Testis (tissue), 3 donors: ENCODE data around the gene SCLY. TPM values are rescaled to one million over a fixed set of nuclear protein-coding genes. Genes with fewer than 3 reads are reported as not detected.

Experiments used
- DNase-seq: peaks from one replicate; pipeline ENCODE4 v3.0.0-alpha.2; 2019
- H3K27ac ChIP-seq, 2 donors: fragments of 200-600 bp; sonication (generic); one replicate each; pipeline ENCODE4 v1.5.1; 2019
- H3K27me3 ChIP-seq: fragments of 200-600 bp; sonication (generic); one replicate; pipeline ENCODE4 v1.5.1; 2019
- H3K36me3 ChIP-seq: fragments of 200-600 bp; sonication (generic); one replicate; pipeline ENCODE4 v1.5.1; 2017; ENCODE audit warnings: low read depth; ENCODE audit errors: missing control alignments
- H3K4me1 ChIP-seq: fragments of 200-600 bp; sonication (generic); one replicate; pipeline ENCODE4 v1.5.1; 2019
- H3K4me3 ChIP-seq, 2 donors: fragments of 200-600 bp; sonication (generic); one replicate each; pipeline ENCODE4 v1.5.1; 2017 to 2019
- H3K9me3 ChIP-seq: fragments of 200-600 bp; sonication (generic); one replicate; pipeline ENCODE4 v1.5.1; 2017
- CTCF ChIP-seq, 3 experiments: fragments of 450-650 bp in 2 of 3; fragments of 200-600 bp in 1 of 3; sonication (generic) in 1 of 3; IDR thresholded peaks; one replicate each; pipeline ENCODE4 v1.5.1; 2016 to 2019; ENCODE audit warnings: antibody characterized with exemption in 3 of 3, mild to moderate bottlenecking in 2 of 3, moderate library complexity in 1 of 3
- POLR2A ChIP-seq: fragments of 450-650 bp; IDR thresholded peaks from one replicate; pipeline ENCODE4 v1.6.1; 2017; ENCODE audit warnings: antibody characterized with exemption, mild to moderate bottlenecking, moderate library complexity
- WGBS, 2 donors: methylation state at CpG; one replicate each; pipeline ENCODE4 v1.1.5; 2018; 5-methylcytosine and 5-hydroxymethylcytosine counted together
- intact Hi-C: fragments of 100-400 bp; cut with DNase I; formaldehyde crosslinking; loops from one replicate; pipeline ENCODE4 v1.15.1; 2023; ENCODE audit warnings: low total_unique reads
- polyA plus RNA-seq: library from polyadenylated mRNA; stranded (reverse); fragments of 350-450 nt; fragmentation: Illumina TruSeq; extraction: RNeasy Lipid Tissue Mini Kit (QIAGEN cat#74804); gene quantifications from one replicate; pipeline ENCODE4 v1.2.3, GENCODE V29; 2014; ENCODE audit warnings: low read depth, low replicate concordance; ENCODE audit not compliant: insufficient read depth
- total RNA-seq, 2 donors: library from RNA; depleted of rRNA; stranded (reverse); fragments of >200 nt; gene quantifications; one replicate each; pipeline ENCODE4 v1.2.3, GENCODE V29; 2016

Gene SCLY
- total and polyA plus RNA-seq, 3 donors from 2014 or later: 19.6 to 40.2 (median 24.6) TPM

- WGBS, 2 donors: 65% methylated on average over 22 of the region's 22 CpGs; no CpG with 5 or more reads in 1 of the 2 donors
- H3K27ac ChIP-seq: peak overlapping the region in 1 of 2 donors; percentile 7
- intact Hi-C loops: no loop called here
These were observed 67.2 kb downstream of the SCLY start for GRCh38 chr2:238128061-238128440.

GRCh38 chr2:238128534-238129001 is 67.8 kb downstream of the SCLY start:
- peak overlapping the region in 1 of 2 donors; percentile 58 for H3K4me3 ChIP-seq
- peak; percentile 25 for DNase-seq
- no peak overlapping the region for H3K27ac ChIP-seq
- intact Hi-C loops: no loop called here
- peaks cover 2% of the 10 kb centered on the region for H3K4me1 ChIP-seq
- H3K27me3 ChIP-seq: no peaks in the 10 kb centered on the region
- H3K9me3 ChIP-seq: no peaks in the 10 kb centered on the region
- H3K36me3 ChIP-seq: no peaks in the 10 kb centered on the region
- TF ChIP-seq CTCF (IDR thresholded peaks at IDR 0.05): no peak
- no peak for TF ChIP-seq POLR2A
- WGBS, 2 donors: 63 to 79% methylated on average over 11 to 19 of the region's 30 CpGs

More at GRCh38 chr2:238128061-238128440, 67.2 kb downstream of the SCLY start:
- Histone ChIP-seq H3K9me3 (no peaks in the 10 kb centered on the region), H3K36me3 (no peaks in the 10 kb centered on the region), H3K27me3 (no peaks in the 10 kb centered on the region), H3K4me3 (peak overlapping the region in 1 of 2 donors; percentile 58), H3K4me1 (peaks cover 2% of the 10 kb centered on the region)
- TF ChIP-seq POLR2A (no peak), CTCF (IDR thresholded peaks at IDR 0.05) (no peak)
- DNase-seq: no peak

- Histone ChIP-seq H3K9me3 (no peaks in the 10 kb centered on the region), H3K4me1 (peaks cover 2% of the 10 kb centered on the region), H3K4me3 (no peak overlapping the region), H3K27me3 (no peaks in the 10 kb centered on the region), H3K27ac (no peak overlapping the region), H3K36me3 (no peaks in the 10 kb centered on the region)
- 66 to 79% methylated on average over 10 to 22 of the region's 22 CpGs for WGBS, 2 donors
- intact Hi-C loops: no loop called here
- DNase-seq: no peak
- TF ChIP-seq POLR2A: no peak
- no peak for TF ChIP-seq CTCF (IDR thresholded peaks at IDR 0.05)
These were observed 68.6 kb downstream of the SCLY start for GRCh38 chr2:238129166-238130010.

GRCh38 chr2:238130111-238130695 is 69.4 kb downstream of the SCLY start:
- intact Hi-C loops: no loop called here

More at GRCh38 chr2:238130111-238130695, 69.4 kb downstream of the SCLY start:
- no peak for DNase-seq
- Histone ChIP-seq H3K4me1 (peaks cover 2% of the 10 kb centered on the region), H3K4me3 (no peak overlapping the region), H3K27ac (no peak overlapping the region), H3K27me3 (no peaks in the 10 kb centered on the region), H3K36me3 (no peaks in the 10 kb centered on the region), H3K9me3 (no peaks in the 10 kb centered on the region)
- no peak for TF ChIP-seq CTCF (IDR thresholded peaks at IDR 0.05)
- no peak for TF ChIP-seq POLR2A
- 89 to 100% methylated on average over 2 to 28 of the region's 28 CpGs for WGBS, 2 donors
